GM18867 (cell line): ENCODE results near the gene RASAL2.
"Not testable (repeated sequence)": the region's sequence is repeated elsewhere in the genome, so short reads cannot be mapped to it uniquely, and the experiment has no call there.

Source experiments
- ATAC-seq: cut with Tn5 transposase; IDR thresholded peaks from one replicate; pipeline ENCODE4 v1.9.1; 2021; ENCODE audit warnings: mild to moderate bottlenecking, moderate library complexity; ENCODE audit not compliant: unreplicated experiment

Gene RASAL2

GRCh38 chr1:178151831-178152230 lies 57.9 kb downstream of the RASAL2 start:
- ATAC-seq: no peak

DNA sequence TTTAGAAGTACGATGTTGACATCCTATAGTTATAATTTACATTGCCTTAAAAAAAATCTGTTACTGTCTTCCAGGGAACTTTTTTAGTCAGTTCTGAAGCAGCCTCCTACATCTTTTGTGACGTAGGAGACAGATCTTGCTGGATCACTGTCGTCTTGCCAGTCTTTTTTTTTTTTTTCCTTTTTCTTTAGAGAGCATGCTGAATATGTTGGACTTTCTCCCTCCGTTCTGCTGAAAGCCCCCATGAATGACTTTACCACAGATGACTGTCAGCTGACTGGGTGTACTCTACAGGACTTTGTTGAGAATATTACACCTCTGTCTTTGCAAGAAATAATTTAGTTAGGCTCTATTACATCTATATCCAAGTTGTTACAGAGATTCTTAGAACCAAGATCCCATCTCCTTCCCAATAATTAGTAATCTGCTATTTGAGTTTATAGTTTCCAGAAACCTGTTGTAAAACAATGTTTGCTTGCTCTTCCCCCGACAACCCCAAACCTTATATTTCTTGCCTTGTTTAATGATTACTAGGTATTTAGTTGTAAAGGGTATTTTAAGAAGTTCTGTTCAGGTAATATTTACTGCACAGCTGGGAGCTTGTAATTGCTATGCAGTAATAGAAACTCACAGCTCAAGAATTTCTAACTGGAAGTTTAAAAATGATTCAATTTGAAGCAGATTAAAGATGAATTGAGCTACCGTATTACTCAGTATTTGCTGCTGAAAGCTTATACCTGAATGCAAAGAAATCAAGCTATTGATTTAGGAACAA lies 61.8 kb downstream of the RASAL2 start:
- ATAC-seq: no peak

DNA sequence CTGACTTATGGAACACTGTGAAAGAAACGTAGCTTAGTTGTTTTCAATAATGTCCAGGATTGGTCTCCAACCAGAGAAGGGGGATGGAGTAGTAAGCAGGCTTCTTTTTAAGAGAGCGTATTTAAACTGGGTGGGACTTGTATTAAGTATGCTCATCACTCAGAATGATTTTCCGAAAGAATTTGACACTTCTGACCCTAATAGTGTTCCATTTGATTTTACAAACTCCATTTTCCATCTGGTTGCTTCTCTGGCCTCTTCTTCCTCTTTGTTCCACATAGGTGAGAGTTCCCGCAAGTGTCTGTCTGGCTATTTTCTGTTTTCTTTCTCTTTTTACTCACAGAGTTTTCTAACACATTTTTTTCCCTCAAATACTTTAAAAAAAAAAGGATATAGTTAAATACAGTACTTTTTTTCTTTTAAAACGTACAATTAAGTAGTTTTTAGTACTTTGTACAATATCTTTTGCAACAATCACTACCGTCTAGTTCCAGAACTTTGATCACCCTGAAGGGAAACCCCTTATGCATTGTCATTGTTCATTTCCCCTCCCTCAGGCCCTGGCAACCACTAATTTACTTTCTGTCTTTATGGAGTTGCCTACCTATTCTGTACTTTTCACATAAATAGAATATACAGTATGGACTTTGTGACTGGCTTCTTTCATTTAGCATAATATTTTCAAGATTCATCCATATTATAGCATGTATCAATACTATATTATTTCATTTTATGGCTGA lies 67.0 kb downstream of the RASAL2 start:
- ATAC-seq: no peak

DNA sequence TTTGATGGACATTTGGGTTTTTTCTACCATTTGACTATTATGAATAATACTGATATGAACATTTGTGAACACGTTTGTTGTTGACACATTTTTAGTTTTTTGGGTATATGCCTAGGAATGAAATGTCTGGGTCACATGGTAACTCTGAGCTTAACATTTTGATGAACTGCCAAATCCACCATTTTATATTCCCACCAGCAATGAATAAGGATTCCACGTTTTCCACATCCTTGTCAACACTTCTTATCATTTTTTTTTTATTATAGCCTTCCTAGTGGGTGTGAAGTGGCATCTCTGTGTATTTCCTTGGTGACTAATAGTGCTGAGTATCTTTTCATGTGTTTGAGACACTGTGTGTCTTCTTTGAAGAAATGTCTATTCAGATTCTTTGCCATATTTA lies 67.6 kb downstream of the RASAL2 start:
- ATAC-seq: no peak

DNA sequence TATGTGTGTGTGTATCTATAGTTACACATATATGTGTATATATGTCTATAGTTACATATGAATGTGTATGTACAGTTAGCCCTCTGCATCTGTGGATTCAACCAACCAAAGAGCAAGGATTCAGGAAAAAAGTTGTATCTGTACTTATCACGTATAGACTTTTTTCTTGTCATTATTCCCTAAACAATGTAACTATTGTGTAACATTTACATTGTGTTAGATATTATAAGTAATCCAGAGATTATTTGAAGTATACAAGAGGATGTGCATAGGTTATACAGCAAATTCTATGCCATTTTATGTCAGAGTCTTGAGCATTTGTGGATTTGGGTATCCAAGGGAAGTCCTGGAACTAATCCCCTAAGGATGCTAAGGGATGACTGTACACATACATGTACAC lies 71.3 kb downstream of the RASAL2 start:
- ATAC-seq: no peak

DNA sequence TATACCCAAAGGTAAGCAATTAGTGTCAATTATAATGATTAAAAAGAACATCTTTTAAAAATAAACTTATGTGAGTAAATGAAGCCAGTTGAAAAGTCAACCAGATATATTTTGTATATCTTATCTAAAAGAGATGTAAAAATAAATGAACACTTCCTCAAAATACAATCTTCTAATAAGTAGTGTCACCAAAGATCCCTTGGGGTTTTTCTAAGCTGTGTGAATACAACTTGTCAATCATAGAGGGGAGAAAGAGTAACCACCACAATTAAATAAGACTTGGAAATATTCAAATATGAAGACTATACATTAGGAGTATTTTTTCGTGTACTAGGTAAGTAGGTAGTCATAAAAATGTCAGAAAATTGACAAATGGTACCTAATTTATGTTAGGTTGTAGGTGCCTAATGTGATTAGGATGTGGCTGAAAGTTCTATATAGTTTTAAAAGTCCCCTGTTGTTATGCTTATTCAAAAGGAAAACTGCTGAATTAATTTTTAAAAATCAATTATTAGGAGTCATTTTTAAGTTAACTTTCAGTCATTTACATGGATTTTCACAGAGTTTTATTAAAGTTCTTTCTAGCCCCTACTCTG lies 72.6 kb downstream of the RASAL2 start:
- ATAC-seq: no peak

- ATAC-seq: no peak
Observed at GRCh38 chr1:178168536-178168935, 74.6 kb downstream of the RASAL2 start.

DNA sequence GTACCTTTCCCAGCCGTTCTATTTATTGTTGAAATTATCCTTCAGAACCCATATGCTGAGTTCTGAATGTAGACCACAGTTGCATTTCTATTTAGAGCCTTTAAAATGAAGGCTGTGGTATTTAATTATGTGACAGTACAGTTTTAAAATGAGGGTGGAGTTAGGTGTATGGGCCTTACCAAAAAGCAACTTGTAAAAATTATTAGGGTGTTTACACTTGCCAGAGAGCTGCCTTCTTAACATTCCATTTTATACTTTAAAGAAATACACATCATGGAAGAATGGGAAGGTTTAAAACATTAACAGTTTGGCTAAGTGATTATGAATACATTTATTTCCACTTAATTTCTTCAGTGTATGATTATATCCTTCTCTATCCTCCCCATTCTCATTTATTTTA lies 75.7 kb downstream of the RASAL2 start:
- no peak for ATAC-seq

GRCh38 chr1:178172939-178173338 lies 79.0 kb downstream of the RASAL2 start:
- no peak for ATAC-seq

DNA sequence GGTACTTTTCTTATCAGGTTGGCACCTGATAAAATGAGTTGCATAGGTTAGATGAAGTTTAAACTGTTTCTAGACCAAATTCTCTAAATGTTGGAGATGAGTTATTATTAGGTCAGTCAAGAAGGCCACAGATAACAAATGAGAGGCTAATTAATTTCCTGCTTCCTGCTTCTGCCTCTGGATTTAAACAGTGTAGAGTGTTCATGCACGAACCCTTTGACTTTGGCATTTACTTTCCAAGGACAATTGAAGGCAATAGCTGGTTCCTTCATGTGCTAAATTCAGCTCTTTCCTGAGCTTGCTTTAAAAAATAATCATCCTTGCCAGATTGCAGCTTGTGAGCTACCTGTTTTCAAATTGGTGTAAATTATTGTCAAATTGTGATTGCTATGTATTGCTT lies 80.6 kb downstream of the RASAL2 start:
- ATAC-seq: no peak

DNA sequence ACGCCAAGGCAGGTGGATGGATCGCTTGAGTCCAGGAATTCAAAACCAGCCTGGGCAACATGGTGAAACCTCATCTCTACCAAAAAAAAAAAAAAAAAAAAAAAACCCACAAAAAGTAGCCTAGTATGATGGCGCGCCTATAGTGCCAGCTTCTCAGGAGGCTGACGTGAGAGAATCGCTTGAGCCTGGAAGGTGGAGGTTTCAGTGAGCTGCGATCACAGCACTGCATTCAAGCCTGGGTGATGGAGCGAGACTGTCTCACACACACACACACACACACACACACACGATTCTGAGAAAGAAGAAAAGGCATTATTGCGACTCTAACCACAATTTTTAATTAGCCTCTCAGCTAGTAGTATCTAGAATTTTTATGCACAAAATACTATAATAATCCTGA lies 86.5 kb downstream of the RASAL2 start:
- no peak for ATAC-seq

GRCh38 chr1:178183796-178184195 lies 89.9 kb downstream of the RASAL2 start:
- no peak for ATAC-seq

GRCh38 chr1:178188306-178188705 lies 94.4 kb downstream of the RASAL2 start:
- ATAC-seq: peak; percentile 45

GRCh38 chr1:178189814-178190213 lies 95.9 kb downstream of the RASAL2 start:
- ATAC-seq: peak; percentile 70

DNA sequence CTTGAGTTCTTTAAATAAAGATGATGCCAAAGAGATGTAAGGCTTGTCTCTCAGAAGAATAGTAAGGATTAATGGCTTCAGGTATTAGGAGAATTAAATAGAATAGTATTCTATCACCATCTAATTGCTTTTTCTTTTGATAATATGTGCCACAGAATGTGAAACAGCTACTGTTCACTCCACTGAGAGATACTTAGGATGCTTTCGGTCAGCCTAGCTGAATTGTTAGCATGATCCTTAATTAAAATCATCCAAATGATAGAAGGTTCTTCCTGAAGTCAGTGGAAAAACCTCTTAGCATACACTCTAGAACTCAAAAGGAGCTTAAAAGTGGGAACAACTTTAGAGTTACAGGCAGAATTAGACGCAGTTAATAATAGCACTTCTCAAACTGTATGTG lies 97.0 kb downstream of the RASAL2 start:
- no peak for ATAC-seq

- ATAC-seq: no peak
Observed at GRCh38 chr1:178192686-178193085, 98.8 kb downstream of the RASAL2 start.

DNA sequence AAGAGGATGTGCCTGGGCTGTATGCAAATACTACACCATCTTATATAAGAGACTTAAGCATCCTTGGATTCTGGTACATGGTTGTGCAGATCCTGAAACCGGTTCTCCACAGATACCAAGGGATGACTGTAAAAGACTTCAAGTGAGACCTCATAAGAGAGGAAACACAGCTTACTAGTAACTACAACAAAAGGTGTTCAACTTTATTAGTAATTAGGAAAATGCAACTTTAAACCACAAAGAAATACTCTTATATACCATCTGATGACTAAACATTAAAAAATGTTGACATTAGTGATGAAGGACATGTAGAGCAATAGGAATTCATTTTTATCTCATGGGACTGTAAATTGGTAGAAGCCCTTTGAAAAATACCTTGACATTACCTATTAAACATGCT lies 102.7 kb downstream of the RASAL2 start:
- no peak for ATAC-seq

- not testable (repeated sequence) for ATAC-seq
Observed at GRCh38 chr1:178202095-178202494, 108.2 kb downstream of the RASAL2 start.

DNA sequence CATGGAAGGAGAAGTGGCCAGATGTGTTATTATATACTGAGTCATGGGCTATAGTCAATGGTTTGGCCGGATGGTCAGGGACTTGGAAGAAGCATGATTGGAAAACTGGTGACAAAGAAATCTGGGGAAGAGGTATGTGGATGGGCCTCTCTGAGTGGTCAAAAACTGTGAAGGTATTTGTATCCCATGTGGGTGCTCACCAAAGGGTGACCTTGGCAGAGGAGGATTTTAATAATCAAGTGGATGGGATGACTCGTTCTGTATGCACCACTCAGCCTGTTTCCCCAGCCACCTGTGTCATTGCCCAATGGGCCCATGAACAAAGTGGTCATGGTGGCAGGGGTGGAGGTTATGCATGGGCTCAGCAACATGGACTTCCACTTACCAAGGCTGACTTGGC lies 108.6 kb downstream of the RASAL2 start:
- ATAC-seq: not testable (repeated sequence)

DNA sequence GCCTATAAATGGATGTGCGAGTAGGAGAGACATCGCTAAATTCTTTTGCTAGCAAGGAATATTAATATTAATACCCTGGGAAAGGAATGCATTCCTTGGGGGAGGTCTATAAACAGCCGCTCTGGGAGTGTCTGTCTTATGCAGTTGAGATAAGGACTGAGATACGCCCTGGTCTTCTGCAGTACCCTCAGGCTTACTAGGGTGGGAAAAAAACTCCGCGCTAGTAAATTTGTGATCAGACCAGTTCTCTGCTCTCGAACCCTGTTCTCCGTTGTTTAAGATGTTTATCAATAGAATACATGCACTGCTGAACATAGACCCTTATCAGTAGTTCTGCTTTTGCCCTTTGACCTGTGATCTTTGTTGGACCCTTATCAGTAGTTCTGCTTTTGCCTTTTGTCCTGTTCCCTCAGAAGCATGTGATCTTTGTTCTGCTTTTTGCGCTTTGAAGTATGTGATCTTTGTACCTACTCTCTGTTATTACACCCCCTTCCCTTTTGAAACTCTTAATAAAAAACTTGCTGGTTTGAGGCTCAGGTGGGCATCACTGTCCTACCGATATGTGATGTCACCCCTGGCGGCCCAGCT lies 114.5 kb downstream of the RASAL2 start:
- ATAC-seq: not testable (repeated sequence)

DNA sequence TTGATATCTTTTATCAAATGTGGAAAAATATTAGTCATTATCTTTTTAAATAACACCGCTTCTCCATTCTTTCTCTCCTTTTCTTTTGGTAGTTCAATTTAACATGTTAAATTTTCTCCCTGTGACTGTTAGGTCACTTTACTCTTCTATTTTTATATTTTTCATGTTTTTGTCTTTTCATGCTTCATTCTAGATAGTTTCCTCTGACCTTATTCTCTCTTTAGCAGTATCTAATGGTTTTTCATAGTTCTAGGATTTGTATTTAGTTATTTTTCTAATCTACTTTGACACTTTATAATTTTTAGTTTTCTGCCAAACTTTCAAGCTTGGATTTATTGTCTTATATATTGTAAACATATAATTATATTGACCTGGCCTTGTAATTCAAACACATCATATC lies 116.0 kb downstream of the RASAL2 start:
- ATAC-seq: no peak

DNA sequence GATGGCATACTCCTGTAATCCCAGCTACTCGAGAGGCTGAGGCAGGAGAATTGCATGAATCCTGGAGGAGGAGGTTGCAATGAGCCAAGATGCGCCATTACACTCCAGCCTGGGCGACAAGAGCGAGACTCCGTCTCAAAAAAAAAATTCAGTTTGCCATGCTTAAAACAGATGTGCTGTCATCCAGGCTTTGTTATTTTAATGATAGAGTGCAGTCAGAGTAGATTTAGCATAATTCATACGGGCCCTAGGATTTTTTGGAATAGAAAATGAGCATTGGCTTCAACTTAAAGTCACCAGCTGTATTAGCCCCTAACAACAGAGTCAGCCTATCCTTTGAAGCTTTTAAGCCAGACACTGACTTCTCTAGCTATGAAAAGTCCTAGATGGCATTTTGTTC lies 124.6 kb downstream of the RASAL2 start:
- no peak for ATAC-seq
